ENCODE data around the gene SYNJ2. TPM values are rescaled to one million over a fixed set of nuclear protein-coding genes. Genes with fewer than 3 reads are reported as not detected.

The SYNJ2 gene
- total RNA-seq, 1 experiment from 2014 or later, result 29.1 TPM

DNA sequence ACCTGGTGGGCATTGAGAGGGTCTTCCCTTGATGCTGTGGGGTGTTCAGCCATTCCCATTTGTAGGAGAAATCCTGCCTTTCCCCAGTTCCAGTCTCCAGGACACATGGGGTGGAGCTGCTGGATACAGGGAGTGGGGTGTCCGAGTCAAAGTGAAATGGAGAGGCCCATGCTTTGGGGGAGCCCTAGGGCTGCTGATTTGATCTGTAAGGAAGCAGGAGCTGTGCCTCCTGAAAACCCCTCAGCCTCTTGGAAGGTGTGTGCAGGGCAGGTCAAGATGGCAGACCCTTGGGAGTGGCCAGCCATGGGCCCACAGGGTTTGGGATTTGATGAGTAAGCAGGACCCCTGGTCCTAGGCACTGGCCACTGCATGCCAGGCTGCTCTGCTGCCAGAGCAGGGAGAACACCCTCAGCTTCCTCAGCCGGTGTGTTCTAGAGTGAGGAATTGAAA, 104.4 kb downstream of the SYNJ2 start:
- Mint-ChIP-seq H3K36me3 (ENCODE audit: insufficient read depth, unreplicated experiment) (peaks cover 18% of the 10 kb centered on the region), H3K27me3 (ENCODE audit: unreplicated experiment) (no peaks in the 10 kb centered on the region), H3K27ac (ENCODE audit: unreplicated experiment) (no peak overlapping the region), H3K4me3 (ENCODE audit: low read depth, unreplicated experiment) (no peak overlapping the region), H3K4me1 (ENCODE audit: low read depth, unreplicated experiment) (no peaks in the 10 kb centered on the region), H3K9me3 (ENCODE audit: low read depth, unreplicated experiment) (no peaks in the 10 kb centered on the region)
- TF ChIP-seq, protein P1, sequence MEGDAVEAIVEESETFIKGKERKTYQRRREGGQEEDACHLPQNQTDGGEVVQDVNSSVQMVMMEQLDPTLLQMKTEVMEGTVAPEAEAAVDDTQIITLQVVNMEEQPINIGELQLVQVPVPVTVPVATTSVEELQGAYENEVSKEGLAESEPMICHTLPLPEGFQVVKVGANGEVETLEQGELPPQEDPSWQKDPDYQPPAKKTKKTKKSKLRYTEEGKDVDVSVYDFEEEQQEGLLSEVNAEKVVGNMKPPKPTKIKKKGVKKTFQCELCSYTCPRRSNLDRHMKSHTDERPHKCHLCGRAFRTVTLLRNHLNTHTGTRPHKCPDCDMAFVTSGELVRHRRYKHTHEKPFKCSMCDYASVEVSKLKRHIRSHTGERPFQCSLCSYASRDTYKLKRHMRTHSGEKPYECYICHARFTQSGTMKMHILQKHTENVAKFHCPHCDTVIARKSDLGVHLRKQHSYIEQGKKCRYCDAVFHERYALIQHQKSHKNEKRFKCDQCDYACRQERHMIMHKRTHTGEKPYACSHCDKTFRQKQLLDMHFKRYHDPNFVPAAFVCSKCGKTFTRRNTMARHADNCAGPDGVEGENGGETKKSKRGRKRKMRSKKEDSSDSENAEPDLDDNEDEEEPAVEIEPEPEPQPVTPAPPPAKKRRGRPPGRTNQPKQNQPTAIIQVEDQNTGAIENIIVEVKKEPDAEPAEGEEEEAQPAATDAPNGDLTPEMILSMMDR (IDR thresholded peaks at IDR 0.05; ENCODE audit: unreplicated experiment), result no peak
- intact Hi-C loops (cut with micrococcal nuclease; ENCODE audit: unreplicated experiment), result no loop called here
- BruUV-seq (replicated peaks), result no TSS peak
- CTCF ChIA-PET, result no interaction called here
- DNase-seq, result no peak

DNA sequence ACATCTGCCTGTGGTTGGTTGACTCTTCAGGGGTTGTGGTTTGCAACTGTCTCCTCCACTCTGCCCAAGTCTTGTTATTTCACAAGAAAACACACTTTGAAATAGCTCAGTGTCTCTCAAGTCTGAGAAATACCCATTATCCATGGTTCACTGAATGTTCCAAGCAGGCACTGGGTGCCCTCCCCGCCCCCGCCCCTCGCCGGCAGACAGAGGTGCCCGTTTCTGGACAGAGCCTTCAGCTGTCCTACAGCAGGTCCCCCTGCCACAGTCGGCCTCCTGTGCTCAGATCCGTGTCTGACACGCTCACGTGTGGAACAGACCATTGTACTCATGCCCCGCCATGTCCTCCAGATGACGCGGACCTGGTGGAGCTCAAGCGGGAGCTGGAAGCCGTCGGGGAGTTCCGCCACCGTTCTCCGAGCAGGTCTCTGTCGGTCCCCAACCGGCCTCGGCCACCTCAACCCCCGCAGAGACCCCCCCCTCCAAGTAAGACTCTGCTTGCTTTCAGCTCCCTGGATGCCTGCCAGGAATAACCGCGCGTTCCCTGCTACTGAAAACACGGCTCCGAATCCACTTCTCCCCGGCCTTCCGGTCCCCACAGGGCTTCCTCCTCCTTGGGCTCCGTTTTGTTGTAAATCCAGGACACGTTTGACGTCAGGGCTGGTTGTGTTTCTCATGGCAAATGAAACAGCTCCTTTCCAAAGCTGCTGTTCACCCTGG, 105.0 kb downstream of the SYNJ2 start:
- DNase-seq, result no peak
- CTCF ChIA-PET, result no interaction called here
- peaks cover 18% of the 10 kb centered on the region for H3K36me3 Mint-ChIP-seq (ENCODE audit: insufficient read depth, unreplicated experiment)

DNA sequence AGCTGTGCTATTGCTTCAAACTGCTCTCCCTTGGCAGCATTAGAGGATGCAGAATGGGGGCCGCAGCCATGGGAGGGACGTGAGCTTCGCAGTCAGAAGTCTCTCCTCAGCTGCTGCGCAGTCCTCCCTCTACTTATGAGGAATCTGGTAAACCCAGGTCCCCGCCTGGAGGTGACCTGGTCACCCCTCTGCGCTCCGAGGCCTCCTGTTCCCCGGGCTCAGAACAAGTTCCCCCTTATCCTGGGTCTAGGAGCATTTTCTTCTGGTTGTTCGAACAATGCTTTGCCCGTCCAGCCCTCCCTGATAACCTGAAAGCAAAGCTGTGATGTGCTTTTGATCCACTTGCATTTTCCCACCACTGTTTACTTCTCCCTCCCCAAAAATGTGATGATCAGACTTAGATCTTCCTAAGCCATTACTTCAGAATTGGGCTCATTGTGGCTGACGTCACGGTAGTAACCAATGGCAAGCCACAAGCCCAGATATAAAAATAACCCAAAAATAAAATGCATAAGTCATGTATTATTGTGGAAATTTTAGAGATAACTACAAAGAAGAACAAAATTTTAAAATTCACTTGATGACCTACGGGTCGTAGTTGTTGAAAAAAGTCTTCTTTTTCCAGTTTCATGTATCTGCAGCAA, 105.7 kb downstream of the SYNJ2 start:
- no peaks in the 10 kb centered on the region for H3K27me3 Mint-ChIP-seq (ENCODE audit: unreplicated experiment)
- no TSS peak for BruUV-seq (replicated peaks)
- no peak overlapping the region for H3K27ac Mint-ChIP-seq (ENCODE audit: unreplicated experiment)
- intact Hi-C loops (cut with micrococcal nuclease; ENCODE audit: unreplicated experiment), result no loop called here
- no peak overlapping the region for H3K4me3 Mint-ChIP-seq (ENCODE audit: low read depth, unreplicated experiment)
- TF ChIP-seq, protein P1 (IDR thresholded peaks at IDR 0.05; ENCODE audit: unreplicated experiment), result no peak
- H3K36me3 Mint-ChIP-seq (ENCODE audit: insufficient read depth, unreplicated experiment), result peaks cover 25% of the 10 kb centered on the region
- H3K4me1 Mint-ChIP-seq (ENCODE audit: low read depth, unreplicated experiment), result no peaks in the 10 kb centered on the region
- no peaks in the 10 kb centered on the region for H3K9me3 Mint-ChIP-seq (ENCODE audit: low read depth, unreplicated experiment)
- DNase-seq, result no peak
- CTCF ChIA-PET, result no interaction called here

More for the DNA sequence above, 105.0 kb downstream of the SYNJ2 start:
- no peaks in the 10 kb centered on the region for H3K27me3 Mint-ChIP-seq (ENCODE audit: unreplicated experiment)
- BruUV-seq (replicated peaks), result no TSS peak
- intact Hi-C loops (cut with micrococcal nuclease; ENCODE audit: unreplicated experiment), result no loop called here
- H3K27ac Mint-ChIP-seq (ENCODE audit: unreplicated experiment), result no peak overlapping the region
- TF ChIP-seq, protein P1 (IDR thresholded peaks at IDR 0.05; ENCODE audit: unreplicated experiment), result no peak
- no peaks in the 10 kb centered on the region for H3K9me3 Mint-ChIP-seq (ENCODE audit: low read depth, unreplicated experiment)
- no peaks in the 10 kb centered on the region for H3K4me1 Mint-ChIP-seq (ENCODE audit: low read depth, unreplicated experiment)
- no peak overlapping the region for H3K4me3 Mint-ChIP-seq (ENCODE audit: low read depth, unreplicated experiment)

DNA sequence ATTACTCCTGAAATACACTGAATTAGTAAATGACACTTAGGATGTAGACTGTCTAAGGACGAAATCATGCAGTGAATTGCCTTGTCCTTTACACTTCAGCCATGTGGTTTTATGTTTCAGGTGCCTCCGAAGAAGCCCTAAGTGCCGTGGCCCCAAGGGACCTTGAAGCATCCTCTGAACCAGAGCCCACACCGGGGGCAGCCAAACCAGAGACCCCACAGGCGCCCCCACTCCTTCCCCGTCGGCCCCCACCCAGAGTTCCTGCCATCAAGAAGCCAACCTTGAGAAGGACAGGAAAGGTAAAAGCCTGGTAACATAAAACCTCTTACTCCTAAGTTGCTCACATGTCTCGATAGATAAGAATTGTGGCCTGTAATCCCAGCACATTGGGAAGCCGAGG, 111.1 kb downstream of the SYNJ2 start:
- Mint-ChIP-seq H3K27ac (ENCODE audit: unreplicated experiment) (no peak overlapping the region), H3K4me3 (ENCODE audit: low read depth, unreplicated experiment) (no peak overlapping the region), H3K27me3 (ENCODE audit: unreplicated experiment) (no peaks in the 10 kb centered on the region), H3K36me3 (ENCODE audit: insufficient read depth, unreplicated experiment) (peaks cover 35% of the 10 kb centered on the region), H3K4me1 (ENCODE audit: low read depth, unreplicated experiment) (no peaks in the 10 kb centered on the region), H3K9me3 (ENCODE audit: low read depth, unreplicated experiment) (no peaks in the 10 kb centered on the region)
- BruUV-seq (replicated peaks), result no TSS peak
- intact Hi-C loops (cut with micrococcal nuclease; ENCODE audit: unreplicated experiment), result no loop called here
- TF ChIP-seq, protein P1 (IDR thresholded peaks at IDR 0.05; ENCODE audit: unreplicated experiment), result no peak
- CTCF ChIA-PET, result no interaction called here
- no peak for DNase-seq

Data from Calu3 (cell line).